ENCODE data around the gene SYT3.

DNA sequence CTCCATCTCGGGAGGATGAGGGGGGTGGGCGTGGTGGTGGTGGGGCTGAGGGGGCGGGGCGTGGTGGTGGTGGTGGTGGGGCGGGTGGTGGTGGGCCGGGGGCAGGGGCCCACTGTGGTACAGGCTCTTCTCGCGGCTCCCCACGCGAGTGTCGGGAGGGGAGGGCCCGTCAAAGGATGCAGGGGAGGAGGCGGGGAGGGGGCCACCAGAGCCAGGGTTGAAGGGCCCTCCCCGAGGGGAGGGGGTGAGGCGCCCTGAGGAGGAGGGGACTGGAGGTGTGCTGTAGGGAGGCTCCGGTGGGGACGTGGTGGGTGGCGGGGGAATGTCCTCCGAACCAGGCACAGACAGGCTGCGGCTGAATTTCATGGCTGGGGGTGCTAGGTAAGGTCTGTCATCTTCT is 29.2 kb upstream of the SYT3 start:
- no peak for TF ChIP-seq ARNT (IDR thresholded peaks at IDR 0.05)
- TF ChIP-seq ZNF384 (IDR thresholded peaks at IDR 0.05): no peak
- TF ChIP-seq FOXM1 (IDR thresholded peaks at IDR 0.05; ENCODE audit: borderline replicate concordance): no peak
- TF ChIP-seq BHLHE40 (IDR thresholded peaks at IDR 0.05; ENCODE audit: borderline replicate concordance): no peak
- no peak for TF ChIP-seq NFRKB (IDR thresholded peaks at IDR 0.05)
- no peak for TF ChIP-seq FOXK2 (IDR thresholded peaks at IDR 0.05)
- TF ChIP-seq L3MBTL2 (conservative IDR thresholded peaks at IDR 0.05): no peak
- no peak for TF ChIP-seq TARDBP (IDR thresholded peaks at IDR 0.05)
- TF ChIP-seq FOXA1 (IDR thresholded peaks at IDR 0.05): no peak

Data from HEK293T (cell line).